ENCODE measurements around the gene TRAPPC2B.

TRAPPC2B gene

DNA sequence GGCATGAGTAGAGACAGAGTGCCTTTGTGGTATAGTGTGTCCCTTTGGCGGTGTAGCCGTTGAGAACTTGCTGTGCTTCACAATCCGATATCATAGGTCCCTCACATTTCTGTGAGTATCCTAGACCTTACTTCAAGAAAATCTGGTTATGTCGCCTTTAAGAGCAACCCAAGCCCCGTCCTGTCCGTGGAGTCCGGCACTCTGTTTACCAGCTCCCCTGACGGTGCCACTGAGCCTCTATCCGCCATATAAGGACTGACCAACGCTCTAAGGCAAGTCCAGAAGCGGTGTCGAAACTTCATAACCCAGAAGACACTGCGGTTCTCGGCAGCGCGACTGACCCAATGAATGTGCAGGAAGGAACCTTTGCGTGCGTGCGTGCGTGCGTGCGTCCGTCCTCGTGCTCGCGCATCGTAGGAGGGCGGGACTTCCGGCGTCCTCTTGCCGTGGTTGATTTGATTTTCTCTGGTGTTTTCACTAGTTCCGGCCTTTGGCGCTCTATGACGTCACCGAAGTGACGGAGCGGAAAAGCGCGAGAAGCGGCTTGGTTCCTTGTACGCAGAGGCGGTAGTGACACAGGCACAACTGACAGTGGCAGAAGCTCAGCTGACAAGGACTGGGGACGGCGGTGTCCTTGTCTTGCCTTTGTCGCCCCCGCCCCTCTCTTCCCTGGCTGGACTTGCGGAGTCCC, at the start of gene TRAPPC2B, which contains the start of gene ZNF547:
Gene TRAPPC2B, plus strand, starts transcription at position 555 of the 691 bp plus-strand sequence. CDS start 1,283 bp downstream, outside the sequence.
Gene ZNF547, plus strand, starts transcription at position 555 of the 691 bp plus-strand sequence. CDS start 5,005 bp downstream, outside the sequence.
- DNase-seq (ENCODE audit: low read depth in 1 of 2, low spot score in 1 of 2) = peak; percentile 97 to 98

DNA sequence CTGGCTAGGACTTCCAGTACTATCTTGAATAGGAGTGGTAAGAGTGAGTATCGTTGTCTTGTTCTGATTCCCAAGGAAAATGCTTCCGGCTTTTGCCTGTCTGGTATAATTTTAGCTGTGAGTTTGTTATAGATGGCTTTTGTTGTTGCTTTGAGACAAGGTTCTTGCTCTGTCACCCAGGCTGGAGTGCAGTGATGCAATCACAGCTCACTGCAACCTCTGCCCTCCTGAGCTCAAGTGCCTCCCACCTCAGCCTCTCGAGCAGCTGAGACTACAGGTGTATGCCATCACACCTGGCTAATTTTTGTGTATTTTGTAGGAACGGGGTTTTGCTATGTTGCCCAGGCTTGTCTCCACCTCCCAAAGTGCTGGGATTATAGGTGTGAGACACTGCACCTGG, 49.2 kb upstream of the TRAPPC2B start:
- no peak for DNase-seq (ENCODE audit: low read depth in 1 of 2, low spot score in 1 of 2)

DNA sequence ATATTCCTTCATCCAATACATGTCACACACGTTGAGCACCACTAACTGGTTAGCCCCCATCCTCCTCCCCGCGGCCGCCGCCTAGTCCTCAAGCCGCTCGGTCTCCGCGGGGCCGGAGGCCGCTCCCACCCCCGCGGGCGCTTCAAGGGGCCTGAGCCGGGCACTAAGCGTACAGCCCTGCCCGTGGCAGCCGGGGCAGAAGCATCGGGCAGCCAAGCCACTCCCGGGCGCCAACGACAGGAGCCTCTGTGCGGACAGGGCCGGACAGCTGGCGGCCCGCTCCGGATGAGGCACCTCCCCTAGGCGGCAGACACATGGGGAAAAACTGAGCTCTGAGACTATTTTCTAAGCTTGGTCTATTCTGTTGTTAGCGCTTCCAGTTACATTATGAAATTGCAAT, 45.8 kb upstream of the TRAPPC2B start:
- DNase-seq (ENCODE audit: low read depth in 1 of 2, low spot score in 1 of 2) = no peak

DNA sequence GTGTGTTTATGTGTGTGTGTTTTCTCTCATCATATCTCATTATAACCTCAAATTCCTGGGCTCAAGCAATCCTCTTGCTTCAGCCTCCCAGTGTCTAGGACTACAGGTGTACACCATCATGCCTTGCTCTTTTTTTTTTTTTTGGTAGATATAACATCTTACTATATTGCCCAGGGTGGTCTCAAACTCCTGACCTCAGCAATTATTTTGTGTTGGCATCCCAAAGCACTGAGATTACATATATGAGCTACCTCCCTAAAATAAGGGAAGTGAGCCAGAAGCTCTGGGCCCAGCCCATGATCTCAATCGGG, 43.5 kb upstream of the TRAPPC2B start:
- DNase-seq (ENCODE audit: low read depth in 1 of 2, low spot score in 1 of 2) = no peak

DNA sequence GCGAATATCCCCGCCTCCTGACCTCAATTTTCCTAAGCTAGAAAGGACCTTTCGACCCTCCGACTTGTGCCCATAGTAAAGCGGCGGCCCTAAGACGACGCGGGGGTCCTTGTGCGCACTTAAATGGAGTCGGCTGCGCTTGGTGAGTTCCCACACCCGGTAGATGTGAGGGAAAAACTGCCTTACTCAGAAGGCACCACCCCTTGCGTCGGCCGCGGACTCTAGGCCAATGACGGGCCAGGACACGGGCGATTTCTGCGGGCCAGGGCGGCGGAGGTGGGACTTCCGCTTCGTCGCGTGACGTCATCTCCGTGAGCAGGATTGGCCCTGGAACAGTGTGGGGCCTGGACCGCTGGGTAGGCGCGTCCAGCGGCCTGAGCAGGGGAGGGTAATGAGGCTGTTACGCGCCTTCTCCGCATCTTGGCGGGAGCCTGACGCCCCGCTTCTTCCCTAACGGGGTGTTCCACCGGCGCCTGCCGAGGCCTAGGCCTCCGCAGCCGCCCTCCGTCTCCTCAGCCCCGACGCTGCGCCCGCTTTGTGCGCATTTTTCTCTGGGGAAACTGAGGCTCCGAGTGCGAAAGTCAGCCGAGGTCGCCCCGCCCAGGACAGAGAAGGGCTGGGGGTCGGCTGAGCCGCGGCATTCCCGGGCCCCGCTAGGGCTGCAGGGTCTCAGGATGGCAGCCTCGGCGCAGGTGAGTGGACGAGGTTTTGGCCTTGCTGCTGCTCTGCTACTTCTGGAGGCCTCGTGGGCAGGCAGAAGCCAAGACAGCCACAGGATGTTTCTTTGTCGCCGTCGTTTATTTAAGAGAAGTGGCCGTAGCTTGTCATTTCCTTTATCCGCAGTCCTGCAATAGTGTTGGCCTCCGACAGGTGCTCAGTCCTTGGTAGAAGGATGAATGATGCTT, 42.9 kb upstream of the TRAPPC2B start, which contains the start of gene ZNF543:
Gene ZNF543, plus strand, starts transcription at position 293 of the 905 bp plus-strand sequence. Its CDS starts 382 bp downstream, at position 675.
- DNase-seq (ENCODE audit: low read depth in 1 of 2, low spot score in 1 of 2) = peak; percentile 84 to 87

DNA sequence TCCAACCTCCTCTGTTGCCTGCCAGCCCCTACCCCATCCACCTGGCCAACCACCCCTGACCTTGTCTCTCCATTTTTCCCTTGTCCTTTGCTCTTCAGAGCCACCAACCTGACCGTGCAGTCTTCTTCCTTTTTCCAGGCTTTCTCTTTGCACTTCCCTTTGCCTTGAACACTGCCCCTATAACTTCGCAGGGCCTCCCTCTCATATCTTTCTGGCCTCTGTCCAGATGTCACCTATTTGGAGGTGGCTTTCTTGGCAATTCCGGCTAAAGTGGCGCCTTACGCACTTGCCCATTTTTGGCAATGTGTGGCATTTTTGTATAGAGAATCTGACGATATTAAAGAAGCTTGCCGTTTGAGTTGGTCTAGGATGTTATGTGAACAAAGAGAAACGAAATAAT, 42.2 kb upstream of the TRAPPC2B start:
- DNase-seq (ENCODE audit: low read depth in 1 of 2, low spot score in 1 of 2) = no peak

DNA sequence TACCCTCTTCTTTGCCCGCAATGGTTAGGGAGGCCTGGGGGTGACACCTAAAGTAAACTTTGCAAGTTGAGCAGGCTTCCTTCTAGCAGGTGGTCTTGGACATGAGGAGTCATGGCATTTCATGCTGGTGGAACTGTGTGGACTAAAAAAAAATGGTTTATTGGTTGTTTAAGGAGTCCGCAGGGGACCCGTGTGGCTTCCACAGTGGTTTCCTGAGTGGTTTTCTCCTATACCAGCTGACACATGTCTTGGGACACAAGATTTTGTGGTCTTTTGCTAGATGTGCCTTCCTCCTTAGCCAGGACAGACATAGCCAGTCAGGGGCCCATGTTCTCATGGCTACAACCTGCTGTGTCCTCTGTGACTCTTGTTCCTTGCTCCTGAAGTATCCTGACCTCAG, 41.6 kb upstream of the TRAPPC2B start:
- DNase-seq (ENCODE audit: low read depth in 1 of 2, low spot score in 1 of 2) = no peak

DNA sequence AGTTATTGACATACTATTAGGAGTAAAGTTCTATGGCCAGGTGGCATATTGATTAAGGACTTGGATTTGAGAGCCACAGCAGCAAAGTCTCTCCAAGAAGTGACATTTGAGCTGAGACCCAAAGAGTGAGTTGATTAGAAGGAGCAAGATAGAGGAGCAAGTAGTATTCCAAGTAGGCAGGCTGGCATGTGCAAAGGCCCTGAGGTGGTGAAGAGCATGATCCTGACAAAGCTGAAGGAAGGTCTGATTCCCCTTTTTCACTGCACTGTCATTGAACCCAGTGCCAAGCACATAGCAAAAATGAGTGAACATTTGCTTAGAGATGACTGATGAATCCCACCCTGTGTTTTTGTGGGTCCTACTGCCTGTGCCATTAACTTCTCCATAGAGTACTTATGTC, 38.4 kb upstream of the TRAPPC2B start:
- no peak for DNase-seq (ENCODE audit: low read depth in 1 of 2, low spot score in 1 of 2)

DNA sequence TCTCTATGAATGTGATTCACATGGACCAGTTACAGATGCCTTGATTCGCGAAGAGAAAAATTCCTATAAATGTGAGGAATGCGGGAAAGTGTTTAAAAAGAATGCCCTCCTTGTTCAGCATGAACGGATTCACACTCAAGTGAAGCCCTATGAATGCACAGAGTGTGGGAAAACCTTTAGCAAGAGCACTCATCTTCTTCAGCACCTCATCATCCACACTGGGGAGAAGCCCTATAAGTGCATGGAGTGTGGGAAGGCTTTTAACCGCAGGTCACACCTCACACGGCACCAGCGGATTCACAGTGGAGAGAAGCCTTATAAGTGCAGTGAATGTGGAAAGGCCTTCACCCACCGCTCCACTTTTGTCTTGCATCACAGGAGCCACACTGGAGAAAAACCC, 35.4 kb upstream of the TRAPPC2B start:
- DNase-seq (ENCODE audit: low read depth in 1 of 2, low spot score in 1 of 2) = no peak

DNA sequence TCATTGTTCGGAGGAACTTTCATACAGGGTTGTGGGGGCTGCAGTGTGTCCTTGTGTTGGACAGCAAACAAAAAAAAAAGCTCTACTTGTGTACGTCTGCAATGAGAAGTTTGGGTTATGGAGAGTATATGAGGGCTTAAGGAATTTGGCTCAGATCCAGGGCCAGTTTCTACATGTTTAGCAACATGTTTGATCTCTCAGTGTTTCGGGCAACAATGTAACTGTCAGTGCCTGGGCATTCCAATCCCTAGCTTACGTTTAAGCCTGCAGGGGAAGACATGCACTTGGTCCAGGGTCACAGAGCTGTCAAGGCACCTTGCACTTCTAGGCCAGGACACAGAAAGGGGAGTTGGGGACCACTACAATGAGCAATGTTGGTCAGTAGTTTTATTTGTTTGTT, 29.2 kb upstream of the TRAPPC2B start:
- DNase-seq (ENCODE audit: low read depth in 1 of 2, low spot score in 1 of 2) = no peak

DNA sequence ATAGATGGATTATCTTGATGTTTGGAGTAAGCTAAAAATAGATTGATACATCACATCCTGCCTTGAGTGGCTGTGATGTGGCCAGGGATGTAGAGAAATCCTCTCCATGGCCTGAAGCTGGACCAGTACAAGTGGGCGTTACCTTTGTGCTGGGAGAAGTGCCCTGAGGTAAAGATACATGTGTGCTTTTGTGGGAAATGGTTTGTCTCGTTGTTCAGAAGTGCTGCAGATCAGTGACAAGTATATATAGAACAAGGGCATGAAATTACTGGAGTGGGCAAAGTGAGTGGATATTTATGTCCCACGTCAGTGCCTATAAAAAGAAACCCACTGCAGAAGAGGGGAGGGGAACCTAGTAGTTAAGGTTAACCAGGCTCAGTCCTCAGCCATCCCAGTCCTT, 24.5 kb upstream of the TRAPPC2B start:
- DNase-seq (ENCODE audit: low read depth in 1 of 2, low spot score in 1 of 2) = no peak

DNA sequence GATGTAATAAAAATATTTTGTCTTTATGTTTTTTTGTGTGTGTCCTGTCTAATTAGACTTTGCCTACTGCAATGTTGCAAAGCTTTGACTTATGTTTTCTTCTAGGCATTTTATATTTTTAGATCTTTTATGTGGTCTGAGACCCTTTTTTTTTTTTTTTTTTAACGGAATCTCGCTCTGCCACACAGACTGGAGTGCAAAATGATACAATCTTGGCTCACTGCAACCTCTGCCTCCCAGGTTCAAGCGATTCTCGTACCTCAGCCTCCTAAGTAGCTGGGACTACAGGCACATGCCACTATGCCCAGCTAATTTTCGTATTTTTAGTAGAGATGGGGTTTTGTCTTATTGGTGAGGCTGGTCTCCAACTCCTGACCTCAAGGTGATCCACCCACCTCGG, 20.8 kb upstream of the TRAPPC2B start:
- DNase-seq (ENCODE audit: low read depth in 1 of 2, low spot score in 1 of 2) = no peak

DNA sequence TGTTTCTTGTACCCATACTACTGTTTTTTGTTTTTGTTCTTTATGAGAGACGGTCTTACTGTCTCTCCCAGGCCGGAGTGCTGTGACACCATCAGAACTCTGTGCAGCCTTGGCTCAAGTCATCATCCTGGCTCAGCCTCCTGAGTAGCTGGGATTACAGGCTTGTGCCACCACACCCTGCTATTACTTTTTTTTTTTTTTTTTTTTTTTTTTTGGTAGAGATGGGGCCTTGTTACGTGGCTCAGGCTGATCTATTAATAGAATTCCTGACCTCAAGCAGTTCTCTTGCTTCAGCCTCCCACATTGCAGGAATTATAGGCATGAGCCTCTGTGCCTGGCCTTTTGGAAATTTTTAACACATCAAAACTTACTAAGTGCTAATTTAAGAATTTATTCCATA, 15.2 kb upstream of the TRAPPC2B start:
- DNase-seq (ENCODE audit: low read depth in 1 of 2, low spot score in 1 of 2) = no peak

DNA sequence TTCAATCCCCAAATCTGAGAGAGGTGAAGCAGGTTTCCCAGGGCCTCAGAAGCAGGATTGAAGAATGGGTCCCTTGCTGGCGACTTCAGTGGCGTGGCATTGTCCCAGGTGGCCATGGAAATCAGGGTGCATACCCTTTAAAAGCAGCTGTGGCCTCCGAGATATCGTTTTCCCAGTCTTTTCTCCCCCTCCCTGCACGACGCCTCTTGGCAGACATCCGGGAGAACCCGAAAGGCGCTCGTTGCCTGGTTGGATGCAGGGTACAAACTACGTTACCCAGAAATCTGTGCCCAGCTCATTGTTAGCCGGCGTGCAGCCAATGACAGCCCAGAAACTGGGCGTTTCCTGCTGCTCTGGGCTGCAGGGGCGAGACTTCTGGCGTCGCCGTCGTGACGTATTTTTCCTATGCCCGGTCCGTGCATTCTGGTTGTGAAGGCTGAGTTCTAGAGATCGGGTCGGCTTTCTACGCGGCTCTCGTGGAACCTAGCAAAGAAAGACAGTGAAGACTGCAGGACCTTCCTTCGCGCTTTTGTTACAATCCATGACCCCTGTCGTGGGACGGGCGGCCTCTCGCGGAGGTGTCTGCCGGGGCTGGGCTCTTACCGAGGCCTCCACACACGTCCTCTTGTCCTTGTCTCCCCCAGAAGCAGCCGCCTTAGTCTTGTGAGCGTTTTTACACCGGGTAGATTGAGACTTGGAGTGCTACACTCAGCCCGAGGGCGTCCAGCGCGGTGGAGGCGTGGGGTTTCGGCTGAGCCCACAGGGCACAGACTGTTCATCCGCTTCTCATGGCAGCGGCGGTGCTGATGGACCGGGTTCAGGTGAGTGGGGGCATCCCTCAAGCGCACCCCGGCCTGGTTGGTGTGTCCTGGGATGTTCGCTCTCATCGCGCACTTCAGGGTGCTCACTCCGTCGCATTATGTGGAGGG, 12.2 kb upstream of the TRAPPC2B start, which contains the start of gene ZNF304:
Gene ZNF304, plus strand, starts transcription at position 395 of the 929 bp plus-strand sequence. Its CDS starts 394 bp downstream, at position 789.
- DNase-seq (ENCODE audit: low read depth in 1 of 2, low spot score in 1 of 2) = peak; percentile 61 to 68

DNA sequence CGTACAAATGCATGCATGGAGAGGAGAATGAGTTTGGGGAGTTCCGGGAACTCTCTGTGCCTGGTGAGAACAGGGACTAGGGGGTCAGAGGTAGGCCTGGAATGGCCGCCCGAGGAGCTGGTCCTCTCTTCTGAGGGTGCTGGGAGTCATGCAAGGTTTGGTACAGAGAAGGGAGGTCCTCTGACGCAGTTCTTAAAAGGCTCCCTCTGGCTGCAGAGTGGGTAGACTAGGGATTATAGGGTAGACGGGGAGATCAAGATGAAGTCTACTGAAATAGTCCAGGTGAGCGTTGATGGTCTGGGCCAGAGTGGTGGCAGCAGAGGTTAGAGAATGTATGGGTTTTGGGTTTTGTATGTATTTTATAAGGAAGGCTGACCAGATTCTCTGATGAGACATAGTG, 11.5 kb upstream of the TRAPPC2B start:
- DNase-seq (ENCODE audit: low read depth in 1 of 2, low spot score in 1 of 2) = no peak

DNA sequence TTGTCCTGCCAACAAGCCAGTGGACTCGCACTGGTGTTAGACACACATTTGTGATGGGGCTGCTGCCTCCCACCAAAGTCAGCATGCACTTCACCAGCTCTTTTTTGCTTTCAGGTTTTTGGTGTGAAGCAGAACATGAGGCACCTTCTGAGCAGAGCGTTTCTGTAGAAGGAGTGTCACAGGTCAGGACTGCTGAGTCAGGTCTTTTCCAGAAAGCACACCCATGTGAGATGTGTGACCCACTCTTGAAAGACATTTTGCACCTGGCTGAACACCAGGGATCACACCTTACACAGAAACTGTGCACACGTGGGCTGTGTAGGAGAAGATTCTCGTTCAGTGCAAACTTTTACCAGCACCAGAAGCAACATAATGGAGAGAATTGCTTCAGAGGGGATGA, 7.4 kb upstream of the TRAPPC2B start:
- no peak for DNase-seq (ENCODE audit: low read depth in 1 of 2, low spot score in 1 of 2)

DNA sequence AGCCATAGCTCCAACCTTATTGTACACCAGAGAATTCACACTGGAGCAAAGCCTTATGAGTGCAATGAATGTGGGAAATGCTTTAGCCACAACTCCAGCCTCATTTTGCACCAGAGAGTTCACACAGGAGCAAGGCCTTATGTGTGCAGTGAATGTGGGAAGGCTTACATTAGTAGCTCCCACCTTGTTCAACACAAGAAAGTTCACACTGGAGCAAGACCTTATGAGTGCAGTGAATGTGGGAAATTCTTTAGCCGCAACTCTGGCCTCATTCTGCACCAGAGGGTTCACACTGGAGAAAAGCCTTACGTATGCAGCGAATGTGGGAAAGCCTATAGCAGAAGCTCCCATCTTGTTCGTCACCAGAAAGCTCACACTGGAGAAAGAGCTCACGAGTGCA, 5.9 kb upstream of the TRAPPC2B start:
- DNase-seq (ENCODE audit: low read depth in 1 of 2, low spot score in 1 of 2) = no peak

DNA sequence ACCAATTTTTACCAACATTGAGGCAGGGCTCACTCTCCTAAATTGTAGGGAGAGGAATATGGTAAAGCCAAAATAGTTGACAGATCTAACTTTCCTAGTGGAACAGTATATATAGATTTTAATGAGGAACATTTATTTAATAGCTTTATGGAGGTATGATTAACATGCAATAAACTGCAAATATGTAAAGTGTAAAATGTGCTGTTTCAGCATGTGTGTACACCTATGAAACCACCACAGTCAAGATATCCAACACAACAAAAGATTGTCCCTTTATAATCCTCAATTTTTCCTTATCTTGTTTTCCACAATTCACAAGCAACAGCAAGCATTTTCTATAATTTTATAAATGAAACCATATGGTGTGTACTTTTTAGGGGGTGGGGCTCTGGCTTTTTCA, 4.1 kb upstream of the TRAPPC2B start:
- no peak for DNase-seq (ENCODE audit: low read depth in 1 of 2, low spot score in 1 of 2)

DNA sequence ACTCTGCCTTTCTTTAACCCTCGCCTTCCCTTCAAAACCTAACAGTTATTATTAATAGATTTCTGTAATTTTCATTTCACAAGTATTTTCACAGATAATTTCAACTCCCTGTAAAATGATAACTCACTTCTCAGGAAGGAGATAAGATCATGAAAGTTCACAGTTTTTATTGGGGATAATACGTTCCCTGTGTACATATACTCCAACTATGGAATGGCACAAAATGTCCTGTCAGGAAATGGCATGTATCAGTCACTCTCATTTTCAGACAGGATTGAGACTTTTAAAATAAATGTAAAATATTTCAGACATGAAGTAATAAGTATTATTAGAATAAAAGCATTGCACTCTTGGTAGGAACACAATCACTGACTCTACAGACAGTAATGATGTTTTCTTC, 932 bp upstream of the TRAPPC2B start:
- no peak for DNase-seq (ENCODE audit: low read depth in 1 of 2, low spot score in 1 of 2)

DNA sequence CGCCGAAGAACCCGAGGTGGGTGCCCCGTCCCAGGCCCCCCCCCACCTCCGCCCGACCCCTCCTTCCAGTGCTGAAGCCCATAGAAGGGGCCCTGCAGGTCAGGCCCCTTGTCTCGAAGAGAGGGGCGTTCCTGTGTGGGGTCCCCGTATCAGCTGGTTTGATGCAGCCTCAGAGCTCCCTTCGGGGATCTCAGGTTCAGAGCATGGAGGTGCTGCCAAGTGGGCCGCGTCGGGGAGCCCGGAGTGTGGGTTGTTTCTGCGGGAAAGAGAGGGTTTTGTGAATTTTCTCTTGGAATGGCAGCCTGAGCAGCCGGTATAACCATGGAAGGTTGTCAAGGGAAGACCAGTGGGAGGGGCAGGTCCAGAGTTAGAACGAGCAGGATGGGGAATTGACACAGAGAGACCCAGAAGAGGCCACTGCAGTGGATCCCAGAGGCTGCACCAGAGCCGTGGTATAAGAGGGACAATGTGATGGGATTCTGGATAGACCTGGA, 384 bp downstream of the TRAPPC2B start:
- no peak for DNase-seq (ENCODE audit: low read depth in 1 of 2, low spot score in 1 of 2)

DNA sequence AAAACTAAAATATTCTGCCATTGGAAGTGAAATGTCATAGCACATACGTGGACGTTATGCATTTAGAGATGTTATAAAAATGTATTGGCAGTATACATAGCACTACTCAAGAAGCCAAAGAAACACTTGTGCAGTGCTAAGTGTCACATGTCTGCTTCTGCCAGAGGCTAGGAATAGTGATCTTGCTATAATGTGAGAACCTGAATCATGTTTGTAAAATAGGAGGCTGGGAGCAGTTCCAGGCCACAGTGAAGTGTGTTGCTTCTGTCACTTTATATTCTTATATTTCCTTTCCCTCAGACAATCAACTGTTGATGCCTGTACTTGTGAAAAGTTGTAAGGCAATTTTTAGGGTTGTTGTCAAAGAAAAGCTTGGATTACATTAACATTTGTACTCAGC, 3.4 kb downstream of the TRAPPC2B start:
- DNase-seq (ENCODE audit: low read depth in 1 of 2, low spot score in 1 of 2) = no peak

All from activated T-helper 1 cell treated with anti-CD3 and anti-CD28 coated beads, Interleukin-2, amount 50 U/mL, for 16 hours (primary cell).